K562 (cell line): ENCODE data around the gene ATP8B2. TPM values are rescaled to one million over a fixed set of nuclear protein-coding genes. Genes with fewer than 3 reads are reported as not detected.

Source experiments
- ADNP ChIP-seq: fragments of 200-800 bp; sonication (Bioruptor generic); IDR thresholded peaks from 2 replicates; pipeline ENCODE4 v1.6.1; 2016; ENCODE audit warnings: missing genetic modification characterization, missing compliant biosample characterization
- CBFB ChIP-seq: sonication (generic); formaldehyde crosslinking; IDR thresholded peaks from 2 replicates; pipeline ENCODE4 v1.4.0; 2020; ENCODE audit warnings: mild to moderate bottlenecking, missing genetic modification reagents
- CTBP1 ChIP-seq: fragments of 450-650 bp; IDR thresholded peaks from 2 replicates; pipeline ENCODE4 v1.6.1; 2016; ENCODE audit warnings: borderline replicate concordance
- EZH2 ChIP-seq: IDR thresholded peaks from 2 replicates; pipeline ENCODE4 v1.6.1; 2012; ENCODE audit warnings: low read depth, mild to moderate bottlenecking, inconsistent platforms, low read length, borderline replicate concordance
- HDGF ChIP-seq: fragments of 450-650 bp; IDR thresholded peaks from 2 replicates; pipeline ENCODE4 v1.6.1; 2016
- HNRNPK ChIP-seq: fragments of 200-400 bp; formaldehyde crosslinking; IDR thresholded peaks from one replicate; pipeline ENCODE4 v1.6.1; 2018; ENCODE audit warnings: mild to moderate bottlenecking, low read depth, low read length; ENCODE audit not compliant: poor library complexity, severe bottlenecking
- ILF3 ChIP-seq: fragments of 450-650 bp; IDR thresholded peaks from 2 replicates; pipeline ENCODE4 v1.6.1; 2018; ENCODE audit warnings: antibody characterized with exemption, mild to moderate bottlenecking, moderate library complexity, borderline replicate concordance
- LARP7 ChIP-seq: fragments of 450-650 bp; IDR thresholded peaks from 2 replicates; pipeline ENCODE4 v1.6.1; 2016
- MYC ChIP-seq, 2 experiments: fragments of 250-450 bp in 1 of 2; sonication (Bioruptor Pico) in 1 of 2; IDR thresholded peaks; 2 replicates each; pipeline versions ENCODE4 v1.5.1 to v1.6.1; 2012 to 2021; ENCODE audit warnings: low read depth in 2 of 2, borderline replicate concordance in 1 of 2, improper control_type of control experiment in 1 of 2, low read length in 1 of 2, mild to moderate bottlenecking in 1 of 2, moderate library complexity in 1 of 2
- NCOA4 ChIP-seq: fragments of 450-650 bp; IDR thresholded peaks from 2 replicates; pipeline ENCODE4 v1.6.1; 2018; ENCODE audit warnings: mild to moderate bottlenecking; ENCODE audit not compliant: partially characterized antibody
- PHTF2 ChIP-seq: fragments of 250-450 bp; sonication (Bioruptor Pico); IDR thresholded peaks from 2 replicates; pipeline ENCODE4 v1.5.0; 2021; ENCODE audit warnings: mild to moderate bottlenecking
- POLR2G ChIP-seq: fragments of 200-400 bp; formaldehyde crosslinking; IDR thresholded peaks from 2 replicates; pipeline ENCODE4 v1.6.1; 2017; ENCODE audit warnings: low read depth, mild to moderate bottlenecking, antibody characterized with exemption, low read length, moderate library complexity
- SETDB1 ChIP-seq: IDR thresholded peaks from one replicate; pipeline ENCODE4 v1.6.1; 2012; ENCODE audit warnings: low read length, control low read depth, inconsistent platforms
- SREBF2 ChIP-seq: sonication (generic); formaldehyde crosslinking; IDR thresholded peaks from 2 replicates; pipeline ENCODE4 v1.4.0; 2020; ENCODE audit warnings: mild to moderate bottlenecking, missing genetic modification reagents
- TRIM28 ChIP-seq: fragments of 450-650 bp; IDR thresholded peaks from 2 replicates; pipeline ENCODE4 v1.6.1; 2017
- ZBTB17 ChIP-seq: fragments of 450-650 bp; formaldehyde crosslinking; IDR thresholded peaks from 2 replicates; pipeline ENCODE4 v1.4.0; 2020; ENCODE audit warnings: mild to moderate bottlenecking
- ZKSCAN1 ChIP-seq: fragments of 150-350 bp; IDR thresholded peaks from 2 replicates; pipeline ENCODE4 v1.6.1; 2016; ENCODE audit warnings: low read depth, low read length
- ZNF253 ChIP-seq: fragments of 250-450 bp; sonication (Bioruptor Pico); conservative IDR thresholded peaks from 2 replicates; pipeline ENCODE4 v1.6.1; 2021; ENCODE audit warnings: mild to moderate bottlenecking
- ZNF436 ChIP-seq: fragments of 250-450, 450-650 bp; sonication (Bioruptor Pico); formaldehyde crosslinking; IDR thresholded peaks from 2 replicates; pipeline ENCODE4 v1.7.0; 2020; ENCODE audit warnings: mild to moderate bottlenecking
- ZNF778 ChIP-seq: fragments of 450-650 bp; formaldehyde crosslinking; IDR thresholded peaks from 2 replicates; pipeline ENCODE4 v1.4.0; 2020; ENCODE audit warnings: mild to moderate bottlenecking, moderate library complexity
- polyA plus RNA-seq, 8 experiments: library from polyadenylated mRNA; depleted of rRNA in 4 of 8; stranded (reverse) in 5 of 8; unstranded in 3 of 8; fragments of >200 nt; fragmentation: Nextera tagmentation in 2 of 8; fragmentation: Illumina TruSeq in 1 of 8; extraction: Ambion mirVana in 2 of 8; extraction: Trizol in 1 of 8; gene quantifications; 2 replicates each; pipeline versions ENCODE4 v1.2.1 to v1.2.3, GENCODE V29; 2011 to 2014; ENCODE audit warnings: inconsistent platforms in 1 of 8, missing spikeins in 1 of 8
- total RNA-seq, 7 experiments: library from RNA; depleted of rRNA in 6 of 7; stranded (reverse); fragments of >200 nt in 6 of 7; fragmentation: Illumina TruSeq in 2 of 7; extraction: Trizol in 2 of 7; gene quantifications; 2 replicates each; pipeline versions ENCODE4 v1.2.1 to v1.2.3, GENCODE V29; 2011 to 2021; ENCODE audit warnings: low replicate concordance in 1 of 7
- TF ChIP-seq, protein P1 (sequence below): fragments of 450-650 bp; formaldehyde crosslinking; IDR thresholded peaks from 2 replicates; pipeline ENCODE4 v1.4.0; 2020; ENCODE audit warnings: mild to moderate bottlenecking, moderate library complexity
- TF ChIP-seq, protein P2 (sequence below): sonication (generic); formaldehyde crosslinking; IDR thresholded peaks from 2 replicates; pipeline ENCODE4 v1.8.0; 2022; ENCODE audit warnings: mild to moderate bottlenecking, missing genetic modification reagents, borderline replicate concordance
- TF ChIP-seq, protein P3 (sequence below): sonication (generic); formaldehyde crosslinking; IDR thresholded peaks from 2 replicates; pipeline ENCODE4 v1.9.0; 2022; ENCODE audit warnings: mild to moderate bottlenecking, missing genetic modification reagents
- TF ChIP-seq, protein P4 (sequence below): fragments of 250-450 bp; sonication (Bioruptor Pico); IDR thresholded peaks from 2 replicates; pipeline ENCODE4 v1.4.0; 2020; ENCODE audit warnings: mild to moderate bottlenecking

ATP8B2 gene
- total and polyA plus RNA-seq, 9 of the 15 experiments (the other 6 are each of a cell fraction or from before 2014, with no cell fraction given) = 0.27 to 33.2 (median 18.4) TPM

DNA sequence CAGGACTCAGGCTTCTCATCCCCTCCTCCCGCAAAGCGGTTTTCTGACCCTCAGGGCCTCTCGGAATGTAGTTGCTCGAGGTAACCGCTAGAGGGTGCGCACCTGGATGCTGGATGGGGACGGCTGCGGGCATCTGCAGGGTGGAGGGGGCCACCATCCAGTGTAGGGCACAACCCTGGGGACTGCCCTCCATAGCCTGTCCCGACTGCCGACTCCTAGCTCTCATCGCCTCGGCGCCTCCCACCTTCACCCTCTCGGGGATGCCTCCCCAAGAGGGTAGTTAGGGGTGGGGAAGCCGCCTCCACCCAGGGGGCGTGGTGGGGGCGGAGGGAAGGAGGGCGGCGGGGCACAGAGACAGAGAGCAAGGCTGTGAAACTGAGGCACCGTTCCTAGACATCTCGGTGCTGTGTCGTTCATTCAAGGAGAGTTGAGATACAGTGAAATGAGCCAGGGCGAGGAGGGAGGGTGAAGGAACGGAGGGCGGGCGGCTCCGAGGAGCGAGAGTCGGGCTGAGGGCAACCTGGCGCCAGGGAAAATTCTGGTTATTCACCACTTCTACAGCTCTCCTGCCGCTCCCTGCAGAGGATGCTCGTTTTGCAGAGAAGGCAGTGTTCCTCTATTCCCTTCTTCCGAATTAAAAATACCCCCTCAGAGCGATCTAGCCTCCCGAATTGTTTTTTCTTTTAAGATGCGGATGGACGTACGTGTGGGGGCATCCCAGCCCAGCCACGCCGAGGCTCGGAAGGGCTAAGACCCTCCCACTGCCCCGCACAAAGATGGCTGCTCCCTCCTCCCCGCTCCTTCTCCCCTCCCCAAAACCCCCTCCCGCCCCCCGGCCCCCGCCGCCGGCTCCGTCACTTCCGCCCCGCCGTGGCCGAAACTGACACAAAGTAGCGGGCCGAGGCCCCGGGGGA, at the start of gene ATP8B2 (continued):
- TF ChIP-seq ILF3 (no peak), ZNF778 (no peak), ZBTB17 (CRISPR knock-in tag) (no peak), ZNF253 (CRISPR knock-in tag) (no peak), LARP7 (no peak), HNRNPK (no peak), HDGF (no peak), SREBF2 (no peak), EZH2 (no peak), POLR2G (peak; percentile 25; the same call in 1 of the 2 replicates), ADNP (tag) (no peak), ZNF436 (CRISPR knock-in tag) (no peak), TRIM28 (no peak), CBFB (no peak), CTBP1 (peak; percentile 93), MYC (IDR thresholded peaks at IDR 0.05; ENCODE audit: low read depth, low read length) (0 out of 2 replicates have a peak, but pooled peaks have one; percentile 35), MYC (CRISPR knock-in tag; IDR thresholded peaks at IDR 0.05; ENCODE audit: borderline replicate concordance, low read depth) (no peak), PHTF2 (CRISPR knock-in tag) (no peak), ZKSCAN1 (no peak), SETDB1 (no peak), NCOA4 (no peak)
- TF ChIP-seq, protein P1, sequence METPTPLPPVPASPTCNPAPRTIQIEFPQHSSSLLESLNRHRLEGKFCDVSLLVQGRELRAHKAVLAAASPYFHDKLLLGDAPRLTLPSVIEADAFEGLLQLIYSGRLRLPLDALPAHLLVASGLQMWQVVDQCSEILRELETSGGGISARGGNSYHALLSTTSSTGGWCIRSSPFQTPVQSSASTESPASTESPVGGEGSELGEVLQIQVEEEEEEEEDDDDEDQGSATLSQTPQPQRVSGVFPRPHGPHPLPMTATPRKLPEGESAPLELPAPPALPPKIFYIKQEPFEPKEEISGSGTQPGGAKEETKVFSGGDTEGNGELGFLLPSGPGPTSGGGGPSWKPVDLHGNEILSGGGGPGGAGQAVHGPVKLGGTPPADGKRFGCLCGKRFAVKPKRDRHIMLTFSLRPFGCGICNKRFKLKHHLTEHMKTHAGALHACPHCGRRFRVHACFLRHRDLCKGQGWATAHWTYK = no peak
- TF ChIP-seq, protein P2, sequence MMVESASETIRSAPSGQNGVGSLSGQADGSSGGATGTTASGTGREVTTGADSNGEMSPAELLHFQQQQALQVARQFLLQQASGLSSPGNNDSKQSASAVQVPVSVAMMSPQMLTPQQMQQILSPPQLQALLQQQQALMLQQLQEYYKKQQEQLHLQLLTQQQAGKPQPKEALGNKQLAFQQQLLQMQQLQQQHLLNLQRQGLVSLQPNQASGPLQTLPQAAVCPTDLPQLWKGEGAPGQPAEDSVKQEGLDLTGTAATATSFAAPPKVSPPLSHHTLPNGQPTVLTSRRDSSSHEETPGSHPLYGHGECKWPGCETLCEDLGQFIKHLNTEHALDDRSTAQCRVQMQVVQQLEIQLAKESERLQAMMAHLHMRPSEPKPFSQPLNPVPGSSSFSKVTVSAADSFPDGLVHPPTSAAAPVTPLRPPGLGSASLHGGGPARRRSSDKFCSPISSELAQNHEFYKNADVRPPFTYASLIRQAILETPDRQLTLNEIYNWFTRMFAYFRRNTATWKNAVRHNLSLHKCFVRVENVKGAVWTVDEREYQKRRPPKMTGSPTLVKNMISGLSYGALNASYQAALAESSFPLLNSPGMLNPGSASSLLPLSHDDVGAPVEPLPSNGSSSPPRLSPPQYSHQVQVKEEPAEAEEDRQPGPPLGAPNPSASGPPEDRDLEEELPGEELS (CRISPR knock-in tag) = no peak
- TF ChIP-seq, protein P3, sequence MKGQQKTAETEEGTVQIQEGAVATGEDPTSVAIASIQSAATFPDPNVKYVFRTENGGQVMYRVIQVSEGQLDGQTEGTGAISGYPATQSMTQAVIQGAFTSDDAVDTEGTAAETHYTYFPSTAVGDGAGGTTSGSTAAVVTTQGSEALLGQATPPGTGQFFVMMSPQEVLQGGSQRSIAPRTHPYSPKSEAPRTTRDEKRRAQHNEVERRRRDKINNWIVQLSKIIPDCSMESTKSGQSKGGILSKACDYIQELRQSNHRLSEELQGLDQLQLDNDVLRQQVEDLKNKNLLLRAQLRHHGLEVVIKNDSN (CRISPR knock-in tag) = no peak
- TF ChIP-seq, protein P4, sequence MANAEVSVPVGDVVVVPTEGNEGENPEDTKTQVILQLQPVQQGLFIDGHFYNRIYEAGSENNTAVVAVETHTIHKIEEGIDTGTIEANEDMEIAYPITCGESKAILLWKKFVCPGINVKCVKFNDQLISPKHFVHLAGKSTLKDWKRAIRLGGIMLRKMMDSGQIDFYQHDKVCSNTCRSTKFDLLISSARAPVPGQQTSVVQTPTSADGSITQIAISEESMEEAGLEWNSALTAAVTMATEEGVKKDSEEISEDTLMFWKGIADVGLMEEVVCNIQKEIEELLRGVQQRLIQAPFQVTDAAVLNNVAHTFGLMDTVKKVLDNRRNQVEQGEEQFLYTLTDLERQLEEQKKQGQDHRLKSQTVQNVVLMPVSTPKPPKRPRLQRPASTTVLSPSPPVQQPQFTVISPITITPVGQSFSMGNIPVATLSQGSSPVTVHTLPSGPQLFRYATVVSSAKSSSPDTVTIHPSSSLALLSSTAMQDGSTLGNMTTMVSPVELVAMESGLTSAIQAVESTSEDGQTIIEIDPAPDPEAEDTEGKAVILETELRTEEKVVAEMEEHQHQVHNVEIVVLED (CRISPR knock-in tag) = no peak
